Retinal pigment epithelial cell (primary cell): ENCODE measurements around the gene RPE65.

ENCODE experiments used
- DNase-seq: peaks from one replicate; pipeline ENCODE4 v3.0.0-alpha.2; 2010; ENCODE audit warnings: low read depth
- H3K4me3 ChIP-seq: 2 replicates; pipeline ENCODE4 v1.5.1; 2011; ENCODE audit warnings: mild to moderate bottlenecking, low read length, control low read depth, moderate library complexity
- TF ChIP-seq, protein P1 (sequence below): conservative IDR thresholded peaks from 2 replicates; pipeline ENCODE4 v1.5.1; 2011; ENCODE audit warnings: low read depth, low read length, control low read depth, inconsistent platforms

Gene RPE65

GRCh38 chr1:68384872-68385411, 64.8 kb downstream of the RPE65 start:
- peak; percentile 42 for DNase-seq
- TF ChIP-seq, protein P1, sequence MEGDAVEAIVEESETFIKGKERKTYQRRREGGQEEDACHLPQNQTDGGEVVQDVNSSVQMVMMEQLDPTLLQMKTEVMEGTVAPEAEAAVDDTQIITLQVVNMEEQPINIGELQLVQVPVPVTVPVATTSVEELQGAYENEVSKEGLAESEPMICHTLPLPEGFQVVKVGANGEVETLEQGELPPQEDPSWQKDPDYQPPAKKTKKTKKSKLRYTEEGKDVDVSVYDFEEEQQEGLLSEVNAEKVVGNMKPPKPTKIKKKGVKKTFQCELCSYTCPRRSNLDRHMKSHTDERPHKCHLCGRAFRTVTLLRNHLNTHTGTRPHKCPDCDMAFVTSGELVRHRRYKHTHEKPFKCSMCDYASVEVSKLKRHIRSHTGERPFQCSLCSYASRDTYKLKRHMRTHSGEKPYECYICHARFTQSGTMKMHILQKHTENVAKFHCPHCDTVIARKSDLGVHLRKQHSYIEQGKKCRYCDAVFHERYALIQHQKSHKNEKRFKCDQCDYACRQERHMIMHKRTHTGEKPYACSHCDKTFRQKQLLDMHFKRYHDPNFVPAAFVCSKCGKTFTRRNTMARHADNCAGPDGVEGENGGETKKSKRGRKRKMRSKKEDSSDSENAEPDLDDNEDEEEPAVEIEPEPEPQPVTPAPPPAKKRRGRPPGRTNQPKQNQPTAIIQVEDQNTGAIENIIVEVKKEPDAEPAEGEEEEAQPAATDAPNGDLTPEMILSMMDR: no peak
- no peak overlapping the region for H3K4me3 ChIP-seq

DNA sequence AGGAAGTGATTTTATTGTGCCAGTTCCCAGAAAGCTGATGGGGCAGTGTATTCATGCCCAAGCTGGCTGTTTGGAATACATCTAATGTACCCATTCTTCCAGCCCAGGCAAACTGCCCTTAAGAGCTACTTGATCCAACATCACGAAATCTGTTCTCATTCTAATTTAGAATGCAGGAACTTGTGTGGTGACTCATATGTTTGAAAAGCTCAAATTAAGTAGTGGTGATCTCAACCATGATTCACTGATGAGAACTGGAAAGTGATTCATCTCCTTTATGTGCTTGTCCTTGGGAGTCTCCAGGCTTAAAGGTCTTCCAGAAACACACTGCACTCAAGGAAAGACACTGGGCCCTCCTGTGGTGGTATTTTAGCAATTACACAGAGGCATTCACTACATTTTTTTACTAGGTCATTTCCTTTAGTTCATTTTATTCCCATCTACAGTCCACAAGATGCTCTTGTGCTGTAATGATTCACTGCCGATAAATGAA, 65.4 kb downstream of the RPE65 start:
- peak; percentile 92 for DNase-seq
- H3K4me3 ChIP-seq: no peak overlapping the region

DNA sequence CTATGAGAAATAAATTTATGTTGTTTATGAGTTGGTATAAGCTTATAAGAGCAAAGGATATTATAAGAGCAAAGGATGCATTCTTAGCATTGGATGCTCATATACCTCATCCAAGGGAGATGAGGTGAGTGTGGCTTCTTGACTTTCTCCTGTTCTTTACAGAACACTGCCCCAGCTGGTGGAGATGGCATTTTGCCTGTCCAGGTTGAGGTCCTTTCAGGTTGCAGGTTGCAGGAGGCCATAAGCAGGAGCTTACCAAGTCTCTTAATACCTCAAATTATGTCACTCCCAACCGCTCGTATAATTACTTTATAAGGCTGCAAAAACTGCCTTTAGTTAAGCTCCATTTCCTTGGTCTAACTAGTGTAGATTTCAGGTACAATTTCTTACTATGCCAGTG, 66.7 kb downstream of the RPE65 start:
- TF ChIP-seq, protein P1: no peak
- H3K4me3 ChIP-seq: no peak overlapping the region
- no peak for DNase-seq

More for the DNA sequence above, 65.4 kb downstream of the RPE65 start:
- TF ChIP-seq, protein P1: peak; percentile 43

GRCh38 chr1:68379085-68379478, 70.7 kb downstream of the RPE65 start:
- DNase-seq: no peak
- no peak overlapping the region for H3K4me3 ChIP-seq
- TF ChIP-seq, protein P1: no peak
